B cell (primary cell): ENCODE data around the gene KCNJ1. TPM values are rescaled to one million over a fixed set of nuclear protein-coding genes. Genes with fewer than 3 reads are reported as not detected.

ENCODE experiments used
- ATAC-seq: fragments of 200-7000 bp; cut with Tn5 transposase; one replicate; pipeline ENCODE4 v1.10.0; 2021; ENCODE audit warnings: low read depth, mild to moderate bottlenecking, moderate number of reproducible peaks, moderate library complexity
- CTCF ChIA-PET: fragments of 350-600 bp; sonication (Branson Sonifier 250); formaldehyde crosslinking; loops from one replicate; lab custom pipeline; 2021; ENCODE audit warnings: antibody characterized with exemption, inconsistent platforms; lab: Charles Lee
- POLR2A ChIA-PET: fragments of 350-600 bp; sonication (Branson Sonifier 250); formaldehyde crosslinking; loops from one replicate; lab custom pipeline; 2021; ENCODE audit warnings: antibody characterized with exemption; lab: Charles Lee
- DNase-seq: peaks from one replicate; pipeline ENCODE4 v3.0.0; 2013
- H2AFZ ChIP-seq: 2 replicates; pipeline ENCODE4 v1.6.1; 2012; ENCODE audit warnings: mild to moderate bottlenecking, low read depth, low read length; ENCODE audit not compliant: insufficient read depth, poor library complexity, severe bottlenecking
- H3K27ac ChIP-seq, 2 donors: 1 replicate in 1 of 2; 2 replicates in 1 of 2; pipeline ENCODE4 v1.5.1; 2012 to 2013; ENCODE audit warnings: low read length in 2 of 2, mild to moderate bottlenecking in 2 of 2, moderate library complexity in 1 of 2
- H3K27me3 ChIP-seq, 4 experiments: fragments of 200-600 bp in 1 of 4; sonication (generic) in 1 of 4; replicated peaks in 1 of 4; 1 replicate in 2 of 4; 2 replicates in 2 of 4; pipeline versions ENCODE4 v1.6.1 to v1.7.0; 2013 to 2016; ENCODE audit warnings: low read length in 3 of 4, mild to moderate bottlenecking in 2 of 4, mixed read lengths in 1 of 4, moderate library complexity in 1 of 4; ENCODE audit not compliant: insufficient read depth in 4 of 4, control insufficient read depth in 3 of 4; ENCODE audit errors: control extremely low read depth in 1 of 4
- H3K36me3 ChIP-seq, 2 experiments: replicated peaks in 1 of 2; 1 replicate in 1 of 2; 2 replicates in 1 of 2; pipeline versions ENCODE4 v1.6.1 to v1.7.1; 2013; ENCODE audit warnings: low read length in 1 of 2; ENCODE audit not compliant: insufficient read depth in 2 of 2, control insufficient read depth in 1 of 2; ENCODE audit errors: control extremely low read depth in 1 of 2, extremely low read depth in 1 of 2
- H3K4me1 ChIP-seq, 2 donors: fragments of 200-600 bp in 1 of 2; sonication (generic) in 1 of 2; 1 replicate in 1 of 2; 2 replicates in 1 of 2; pipeline versions ENCODE4 v1.5.1 to v1.6.1; 2013 to 2017; ENCODE audit warnings: low read length in 2 of 2; ENCODE audit not compliant: control insufficient read depth in 2 of 2, insufficient read depth in 2 of 2
- H3K4me2 ChIP-seq: replicated peaks from 2 replicates; pipeline ENCODE3; 2012; ENCODE audit warnings: mild to moderate bottlenecking, low read depth, low read length; ENCODE audit not compliant: poor library complexity, severe bottlenecking
- H3K4me3 ChIP-seq, 5 experiments: fragments of 200-600 bp in 1 of 5; sonication (generic) in 1 of 5; 1 replicate in 3 of 5; 2 replicates in 2 of 5; pipeline versions ENCODE4 v1.5.1 to v1.7.0; 2011 to 2016; ENCODE audit warnings: low read length in 4 of 5, mild to moderate bottlenecking in 4 of 5, low read depth in 2 of 5, control low read depth in 1 of 5, moderate library complexity in 1 of 5; ENCODE audit not compliant: insufficient read depth in 1 of 5; ENCODE audit errors: control extremely low read depth in 1 of 5, extremely low read depth in 1 of 5
- H3K79me2 ChIP-seq: fragments of 200-600 bp; sonication (generic); one replicate; pipeline ENCODE4 v1.6.0; 2016; ENCODE audit warnings: low read length; ENCODE audit not compliant: control insufficient read depth, insufficient read depth
- H3K9ac ChIP-seq: fragments of 200-600 bp; sonication (generic); 2 replicates; pipeline ENCODE4 v1.6.1; 2017; ENCODE audit warnings: mild to moderate bottlenecking, low read length, moderate library complexity
- H3K9me3 ChIP-seq, 3 donors: one replicate each; pipeline versions ENCODE4 v1.6.1 to v1.7.1; 2013; ENCODE audit warnings: low read length in 2 of 3; ENCODE audit not compliant: control insufficient read depth in 2 of 3, insufficient read depth in 1 of 3; ENCODE audit errors: control extremely low read depth in 1 of 3
- H4K20me1 ChIP-seq: 2 replicates; pipeline ENCODE4 v1.6.0; 2012; ENCODE audit warnings: mild to moderate bottlenecking, low read length; ENCODE audit not compliant: insufficient read depth, control insufficient read depth, poor library complexity, severe bottlenecking
- H3K27ac Mint-ChIP-seq: one replicate; pipeline ENCODE4 v1.8.0; 2021; ENCODE audit warnings: mixed read lengths
- H3K27me3 Mint-ChIP-seq: one replicate; pipeline ENCODE4 v1.8.0; 2021; ENCODE audit warnings: mixed read lengths
- H3K4me1 Mint-ChIP-seq: one replicate; pipeline ENCODE4 v1.8.0; 2021; ENCODE audit warnings: mixed read lengths
- H3K4me3 Mint-ChIP-seq: one replicate; pipeline ENCODE4 v1.8.0; 2021; ENCODE audit warnings: mixed read lengths
- H3K9me3 Mint-ChIP-seq: one replicate; pipeline ENCODE4 v1.8.0; 2022; ENCODE audit warnings: mixed read lengths; ENCODE audit not compliant: insufficient read depth
- EZH2 ChIP-seq: IDR thresholded peaks from 2 replicates; pipeline ENCODE4 v1.6.1; 2012; ENCODE audit warnings: borderline replicate concordance, low read depth, mild to moderate bottlenecking, moderate library complexity, low read length; ENCODE audit not compliant: insufficient read depth, poor library complexity, severe bottlenecking
- WGBS: methylation state at CpG from one replicate; pipeline ENCODE4 v1.1.5; 2013; ENCODE audit warnings: missing lambda C conversion rate; ENCODE audit not compliant: insufficient coverage; 5-methylcytosine and 5-hydroxymethylcytosine counted together
- intact Hi-C: fragments of 100-400 bp; cut with micrococcal nuclease; formaldehyde crosslinking; loops from one replicate; pipeline ENCODE4 v1.10.0; 2022
- polyA plus RNA-seq: library from polyadenylated mRNA; depleted of rRNA; stranded (reverse); fragments of >200 nt; gene quantifications from 2 replicates; pipeline ENCODE4 v1.2.3, GENCODE V29; 2012
- total RNA-seq, 2 donors: library from RNA; stranded (reverse); fragments of 120-200 nt in 1 of 2; gene quantifications; 1 replicate in 1 of 2; 2 replicates in 1 of 2; pipeline versions ENCODE4 v1.2.3 to v1.2.4, GENCODE V29; 2013 to 2022
- TF ChIP-seq, protein P1 (sequence below): fragments of 200-600 bp; IDR thresholded peaks from one replicate; pipeline ENCODE4 v1.8.0; 2022; ENCODE audit warnings: antibody characterized with exemption, mild to moderate bottlenecking

Gene KCNJ1
- total and polyA plus RNA-seq, 2 donors (not counting 1 experiment from before 2014, with no cell fraction given), result not detected

DNA sequence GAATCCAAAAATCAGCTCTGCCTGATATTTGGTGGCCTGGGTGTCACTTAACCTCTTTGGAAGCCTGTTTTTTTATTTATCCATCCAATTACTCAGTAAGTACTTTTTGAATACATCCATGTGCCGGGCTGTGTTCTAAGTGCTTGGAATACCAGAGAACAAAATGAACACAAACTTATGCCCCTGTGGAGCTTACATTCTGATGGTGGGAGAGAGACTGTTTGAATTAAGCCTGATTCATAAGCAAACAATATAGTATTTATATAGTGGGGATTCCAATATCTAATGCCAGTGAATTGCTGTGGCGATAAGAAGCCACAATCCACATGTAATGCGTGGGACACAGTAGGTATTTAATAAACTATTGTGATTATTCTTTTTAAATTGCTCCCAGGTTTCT is 43.5 kb upstream of the KCNJ1 start:
- CTCF ChIA-PET, result interaction anchor here (9.4 kb wide), 1 partner anchor 25 kb away, joined by 89 read pairs; no protein-coding TSS in a partner anchor
- H3K4me1 ChIP-seq, result peaks cover 5 to 9% of the 10 kb centered on the region in 2 donors

DNA sequence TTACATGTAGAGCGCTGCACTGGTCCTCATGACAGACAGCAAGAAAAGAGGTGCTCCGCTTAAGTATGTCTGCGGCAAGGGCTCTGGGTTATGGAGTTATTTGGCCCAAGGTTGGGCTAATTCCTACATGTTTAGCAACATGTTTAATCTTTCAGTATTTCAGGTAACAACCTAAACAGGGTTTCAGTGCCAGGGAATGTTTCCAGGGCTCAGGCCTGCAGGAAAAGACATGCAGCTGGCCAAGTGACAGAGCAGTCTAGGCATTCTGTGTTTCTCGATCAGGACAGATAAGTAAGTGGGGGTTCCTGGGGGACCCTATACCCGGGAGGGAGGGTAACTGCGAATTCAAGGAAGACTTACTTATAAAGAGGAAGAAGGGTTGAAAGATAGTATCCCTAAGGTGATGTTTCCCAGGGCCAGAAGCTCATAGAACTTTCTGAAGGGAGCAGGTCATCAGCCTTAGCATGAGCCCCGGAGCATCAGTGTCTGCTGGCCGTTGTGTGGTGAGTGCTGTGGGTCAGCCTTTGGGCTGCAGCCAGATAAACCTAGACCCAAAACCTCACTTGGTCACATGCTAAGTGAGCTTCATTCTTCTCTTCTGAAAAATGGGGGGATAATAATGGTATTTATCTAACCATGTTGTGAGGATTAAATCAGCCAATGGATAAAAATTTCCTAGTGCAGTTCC is 42.5 kb upstream of the KCNJ1 start:
- POLR2A ChIA-PET, result no interaction called here
- intact Hi-C loops, result no loop called here
- Histone ChIP-seq H3K4me2 (no peak overlapping the region), H3K4me1 (peaks cover 9 to 18% of the 10 kb centered on the region in 2 donors), H4K20me1 (no peaks in the 10 kb centered on the region), H3K79me2 (no peaks in the 10 kb centered on the region), H2AFZ (no peak overlapping the region), H3K27ac (no peak overlapping the region), H3K27me3 (peaks cover 0 to 67% (median 34%) of the 10 kb centered on the region in 4 experiments), H3K9ac (no peak overlapping the region), H3K36me3 (no peaks in the 10 kb centered on the region), H3K4me3 (no peak overlapping the region), H3K9me3 (peaks cover 0 to 21% (median 3%) of the 10 kb centered on the region in 3 donors)
- TF ChIP-seq, protein P1, sequence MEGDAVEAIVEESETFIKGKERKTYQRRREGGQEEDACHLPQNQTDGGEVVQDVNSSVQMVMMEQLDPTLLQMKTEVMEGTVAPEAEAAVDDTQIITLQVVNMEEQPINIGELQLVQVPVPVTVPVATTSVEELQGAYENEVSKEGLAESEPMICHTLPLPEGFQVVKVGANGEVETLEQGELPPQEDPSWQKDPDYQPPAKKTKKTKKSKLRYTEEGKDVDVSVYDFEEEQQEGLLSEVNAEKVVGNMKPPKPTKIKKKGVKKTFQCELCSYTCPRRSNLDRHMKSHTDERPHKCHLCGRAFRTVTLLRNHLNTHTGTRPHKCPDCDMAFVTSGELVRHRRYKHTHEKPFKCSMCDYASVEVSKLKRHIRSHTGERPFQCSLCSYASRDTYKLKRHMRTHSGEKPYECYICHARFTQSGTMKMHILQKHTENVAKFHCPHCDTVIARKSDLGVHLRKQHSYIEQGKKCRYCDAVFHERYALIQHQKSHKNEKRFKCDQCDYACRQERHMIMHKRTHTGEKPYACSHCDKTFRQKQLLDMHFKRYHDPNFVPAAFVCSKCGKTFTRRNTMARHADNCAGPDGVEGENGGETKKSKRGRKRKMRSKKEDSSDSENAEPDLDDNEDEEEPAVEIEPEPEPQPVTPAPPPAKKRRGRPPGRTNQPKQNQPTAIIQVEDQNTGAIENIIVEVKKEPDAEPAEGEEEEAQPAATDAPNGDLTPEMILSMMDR, result no peak
- TF ChIP-seq EZH2, result no peak
- Mint-ChIP-seq H3K9me3 (no peaks in the 10 kb centered on the region), H3K27me3 (peaks cover 60% of the 10 kb centered on the region), H3K4me1 (peaks cover 11% of the 10 kb centered on the region), H3K27ac (no peak overlapping the region), H3K4me3 (no peak overlapping the region)
- CTCF ChIA-PET, result interaction anchor here (0.6 to 9.4 kb wide), 4 partner anchors 17 to 739 kb away, joined by 3 to 89 read pairs (median 14); no protein-coding TSS in a partner anchor
- no peak for DNase-seq
- ATAC-seq, result no peak
- 42% methylated on average over 4 of the region's 8 CpGs for WGBS

More for the DNA sequence above, 43.5 kb upstream of the KCNJ1 start:
- no peak overlapping the region for H3K27ac Mint-ChIP-seq
- Histone ChIP-seq H3K27ac (no peak overlapping the region), H3K4me2 (no peak overlapping the region), H4K20me1 (no peaks in the 10 kb centered on the region), H3K4me3 (no peak overlapping the region), H3K79me2 (no peaks in the 10 kb centered on the region), H3K36me3 (no peaks in the 10 kb centered on the region), H3K9ac (no peak overlapping the region), H3K9me3 (peaks cover 0 to 18% (median 3%) of the 10 kb centered on the region in 3 donors), H3K27me3 (peaks cover 0 to 61% (median 32%) of the 10 kb centered on the region in 4 experiments), H2AFZ (no peak overlapping the region)
- H3K4me3 Mint-ChIP-seq, result no peak overlapping the region
- TF ChIP-seq, protein P1, result no peak
- TF ChIP-seq EZH2, result no peak
- POLR2A ChIA-PET, result no interaction called here
- H3K9me3 Mint-ChIP-seq, result no peaks in the 10 kb centered on the region
- ATAC-seq, result no peak
- no CpG with 5 or more reads among the region's 3 CpGs for WGBS
- intact Hi-C loops, result no loop called here
- peaks cover 8% of the 10 kb centered on the region for H3K4me1 Mint-ChIP-seq
- DNase-seq, result no peak
- H3K27me3 Mint-ChIP-seq, result peaks cover 65% of the 10 kb centered on the region
